GM12878 (cell line): ENCODE measurements around the gene PTTG2. TPM values are rescaled to one million over a fixed set of nuclear protein-coding genes. Genes with fewer than 3 reads are reported as not detected.
"Not testable (repeated sequence)": the region's sequence is repeated elsewhere in the genome, so short reads cannot be mapped to it uniquely, and the experiment has no call there.

Source experiments
- ATAC-seq: fragments of 200-7000 bp; cut with Tn5 transposase; 3 replicates; pipeline ENCODE4 v1.9.1; 2020; ENCODE audit warnings: mild to moderate bottlenecking, moderate library complexity
- BruUV-seq: library from RNA; stranded (reverse); fragments of 400-500 nt; replicated peaks from 2 replicates; lab custom pipeline; 2021; lab: Mats Ljungman, UMichigan
- CTCF ChIA-PET: fragments of 300-600 bp; sonication (Branson Sonifier 250); formaldehyde crosslinking; extraction: SDS; loops from one replicate; lab custom pipeline; 2021; ENCODE audit warnings: inconsistent platforms; lab: Yijun Ruan, JAX
- POLR2A ChIA-PET: fragments of 350-600 bp; formaldehyde crosslinking; extraction: SDS; loops from one replicate; lab custom pipeline; 2021; ENCODE audit warnings: inconsistent platforms; lab: Charles Lee
- RAD21 ChIA-PET: fragments of 300-600 bp; sonication (Branson Sonifier 250); formaldehyde crosslinking; loops from one replicate; lab custom pipeline; 2023; ENCODE audit warnings: antibody characterized with exemption; ENCODE audit not compliant: unreplicated experiment; lab: Charles Lee
- SMC1A ChIA-PET: fragments of 300-600 bp; sonication (Branson Sonifier 250); formaldehyde crosslinking; loops from one replicate; lab custom pipeline; 2023; ENCODE audit not compliant: unreplicated experiment, uncharacterized antibody; lab: Charles Lee
- DNase-seq: peaks from one replicate; pipeline ENCODE4 v3.0.0-alpha.2; 2011; ENCODE audit warnings: low read depth, low spot score
- FAIRE-seq: peaks from 3 replicates; lab custom pipeline; 2011; peaks lifted over from hg19 to GRCh38; lab: Jason Lieb, UNC
- H2AFZ ChIP-seq: 2 replicates; pipeline ENCODE4 v1.6.0; 2011; ENCODE audit warnings: low read depth, low read length, control low read depth; ENCODE audit not compliant: control insufficient read depth
- H3K27ac ChIP-seq: 2 replicates; pipeline ENCODE4 v1.5.1; 2011; ENCODE audit warnings: control low read depth; ENCODE audit not compliant: control insufficient read depth, insufficient read depth
- H3K27me3 ChIP-seq, 2 experiments: replicated peaks in 1 of 2; 2 replicates each; pipeline versions ENCODE4 v1.6.0 to v1.6.1; 2011; ENCODE audit warnings: low read length in 1 of 2; ENCODE audit not compliant: control insufficient read depth in 2 of 2, insufficient read depth in 2 of 2
- H3K36me3 ChIP-seq, 2 experiments: 2 replicates each; pipeline ENCODE4 v1.5.1; 2011; ENCODE audit warnings: low read length in 1 of 2; ENCODE audit not compliant: control insufficient read depth in 2 of 2, insufficient read depth in 2 of 2
- H3K4me1 ChIP-seq: 2 replicates; pipeline ENCODE4 v1.6.1; 2011; ENCODE audit warnings: mild to moderate bottlenecking, low read length, moderate library complexity, mixed read lengths; ENCODE audit not compliant: control insufficient read depth, insufficient read depth
- H3K4me2 ChIP-seq: 2 replicates; pipeline ENCODE4 v1.6.0; 2011; ENCODE audit warnings: control low read depth; ENCODE audit not compliant: control insufficient read depth, insufficient read depth
- H3K4me3 ChIP-seq: fragments of 200-600 bp; sonication (generic); 2 replicates; pipeline ENCODE4 v1.5.1; 2016
- H3K79me2 ChIP-seq: 2 replicates; pipeline ENCODE4 v1.6.0; 2011; ENCODE audit warnings: low read length; ENCODE audit not compliant: control insufficient read depth, insufficient read depth
- H3K9ac ChIP-seq: 2 replicates; pipeline ENCODE4 v1.8.0; 2011; ENCODE audit warnings: low read length, control low read depth, mixed read lengths; ENCODE audit not compliant: control insufficient read depth, insufficient read depth
- H3K9me3 ChIP-seq: replicated peaks from 3 replicates; pipeline ENCODE4 v1.5.1; 2011; ENCODE audit warnings: mild to moderate bottlenecking, low read length; ENCODE audit not compliant: control insufficient read depth, insufficient read depth
- H4K20me1 ChIP-seq: 2 replicates; pipeline ENCODE4 v1.6.0; 2011; ENCODE audit not compliant: control insufficient read depth, insufficient read depth
- ASH2L ChIP-seq: fragments of 300-600, 200-600 bp; sonication (generic); IDR thresholded peaks from 2 replicates; pipeline ENCODE4 v1.6.1; 2017; ENCODE audit warnings: low read depth, mild to moderate bottlenecking, borderline replicate concordance
- BRCA1 ChIP-seq: IDR thresholded peaks from 2 replicates; pipeline ENCODE4 v1.6.1; 2011; ENCODE audit warnings: low read depth, low read length, improper control_type of control experiment
- EZH2 ChIP-seq: IDR thresholded peaks from 2 replicates; pipeline ENCODE4 v1.6.1; 2012; ENCODE audit warnings: low read depth, mild to moderate bottlenecking, control low read depth, inconsistent platforms, low read length, borderline replicate concordance; ENCODE audit not compliant: control insufficient read depth
- FOXM1 ChIP-seq: IDR thresholded peaks from 2 replicates; pipeline ENCODE4 v1.6.1; 2012; ENCODE audit warnings: low read depth, mild to moderate bottlenecking, inconsistent platforms, low read length, moderate library complexity
- IRF4 ChIP-seq: IDR thresholded peaks from 2 replicates; pipeline ENCODE4 v1.6.1; 2011; ENCODE audit warnings: low read depth, low read length
- MTA2 ChIP-seq: fragments of 450-650 bp; IDR thresholded peaks from 2 replicates; pipeline ENCODE4 v1.6.1; 2016; ENCODE audit warnings: low read depth, mild to moderate bottlenecking, moderate library complexity
- POLR2A ChIP-seq: IDR thresholded peaks from 2 replicates; pipeline ENCODE4 v1.6.1; 2011; ENCODE audit warnings: low read depth, mild to moderate bottlenecking, low read length
- POLR2AphosphoS2 ChIP-seq: IDR thresholded peaks from 2 replicates; pipeline ENCODE4 v1.6.1; 2011; ENCODE audit warnings: low read depth, mild to moderate bottlenecking, low read length, improper control_type of control experiment, moderate library complexity
- RB1 ChIP-seq: fragments of 450-650 bp; formaldehyde crosslinking; IDR thresholded peaks from 2 replicates; pipeline ENCODE4 v1.6.1; 2017; ENCODE audit warnings: mild to moderate bottlenecking, borderline replicate concordance
- SMC3 ChIP-seq: IDR thresholded peaks from 2 replicates; pipeline ENCODE4 v1.6.1; 2011; ENCODE audit warnings: low read length, improper control_type of control experiment, borderline replicate concordance
- TBL1XR1 ChIP-seq: IDR thresholded peaks from 2 replicates; pipeline ENCODE4 v1.6.1; 2012; ENCODE audit warnings: low read depth, low read length, improper control_type of control experiment
- ZBED1 ChIP-seq: IDR thresholded peaks from 2 replicates; pipeline ENCODE4 v1.6.1; 2016; ENCODE audit warnings: borderline replicate concordance
- WGBS: methylation state at CpG from one replicate; pipeline ENCODE4 v1.1.6; 2016; ENCODE audit warnings: low lambda C conversion rate; ENCODE audit not compliant: insufficient replicate concordance, insufficient coverage; ENCODE audit errors: missing lambda C conversion rate; 5-methylcytosine and 5-hydroxymethylcytosine counted together
- in situ Hi-C: fragments of 300-500 bp; cut with MboI; formaldehyde crosslinking; loops from 9 replicates; pipeline ENCODE4 v1.14.3; 2018; ENCODE audit warnings: mixed read lengths
- intact Hi-C: fragments of 100-400 bp; cut with micrococcal nuclease; formaldehyde crosslinking; loops from one replicate; pipeline ENCODE4 v1.14.2; 2022; ENCODE audit not compliant: unreplicated experiment
- polyA plus RNA-seq, 11 experiments: library from polyadenylated mRNA; depleted of rRNA in 4 of 11; unstranded in 6 of 11; stranded (reverse) in 5 of 11; fragments of >200 nt; fragmentation: Nextera tagmentation in 4 of 11; fragmentation: Illumina TruSeq in 1 of 11; extraction: Ambion mirVana in 4 of 11; extraction: Trizol in 1 of 11; gene quantifications; 1 replicate in 1 of 11; 2 replicates in 10 of 11; pipeline versions ENCODE4 v1.2.1 to v1.2.3, GENCODE V29; 2011 to 2016; ENCODE audit warnings: inconsistent platforms in 2 of 11, missing spikeins in 2 of 11, low read depth in 1 of 11
- total RNA-seq, 4 experiments: library from RNA; depleted of rRNA in 3 of 4; stranded (reverse); fragments of >200 nt in 3 of 4; fragmentation: Illumina TruSeq in 1 of 4; extraction: Trizol in 1 of 4; gene quantifications; 2 replicates each; pipeline versions ENCODE4 v1.2.1 to v1.2.3, GENCODE V29; 2013 to 2021
- TF ChIP-seq, protein P1 (sequence below): fragments of 450-650 bp; formaldehyde crosslinking; IDR thresholded peaks from 2 replicates; pipeline ENCODE4 v1.4.0; 2022; ENCODE audit warnings: mild to moderate bottlenecking, moderate library complexity

Gene PTTG2
- total and polyA plus RNA-seq, 10 of the 15 experiments (the other 5 are each of a cell fraction or from before 2014, with no cell fraction given), result 0.09 to 0.54 (median 0.39) TPM; not detected in 4

DNA sequence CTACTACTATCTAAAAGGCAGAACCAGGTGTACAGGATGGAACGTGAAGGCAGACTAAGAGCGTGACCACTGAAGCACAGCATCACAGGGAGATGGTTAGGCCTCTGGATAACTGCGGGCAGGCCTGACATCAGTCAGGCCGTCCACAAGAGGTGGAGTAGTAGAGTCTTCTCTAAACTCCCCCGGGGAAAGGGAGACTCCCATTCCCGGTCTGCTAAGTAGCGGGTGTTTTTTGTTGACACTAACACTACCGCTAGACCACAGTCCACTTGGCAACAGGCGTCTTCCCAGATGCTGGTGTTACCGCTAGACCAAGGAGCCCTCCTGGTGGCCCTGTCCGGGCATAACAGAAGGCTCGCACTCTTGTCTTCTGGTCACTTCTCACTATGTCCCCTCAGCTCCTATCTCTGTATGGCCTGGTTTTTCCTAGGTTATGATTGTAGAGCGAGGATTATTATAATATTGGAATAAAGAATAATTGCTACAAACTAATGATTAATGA, 15.2 kb downstream of the PTTG2 start:
- H3K9ac ChIP-seq, POLR2A ChIA-PET, in situ Hi-C loops, H3K27ac ChIP-seq, BruUV-seq, H2AFZ ChIP-seq, H3K27me3 ChIP-seq, ATAC-seq, FAIRE-seq, H3K4me3 ChIP-seq, H3K9me3 ChIP-seq, H3K4me2 ChIP-seq, H3K36me3 ChIP-seq, DNase-seq, H4K20me1 ChIP-seq: not testable (repeated sequence)
- ChIA-PET SMC1A (interaction anchor here (1.1 to 1.8 kb wide), 5 partner anchors 8 to 373 kb away, joined by 3 to 7 read pairs (median 4); no protein-coding TSS in a partner anchor), RAD21 (interaction anchor here (1.1 to 1.9 kb wide), 2 partner anchors 83 to 372 kb away, joined by 3 to 8 read pairs; no protein-coding TSS in a partner anchor), CTCF (interaction anchor here (1.2 to 5.6 kb wide), 4 partner anchors 117 to 373 kb away, joined by 3 to 69 read pairs (median 4); no protein-coding TSS in a partner anchor)
- WGBS, result 97% methylated on average over 12 of the region's 13 CpGs
- peaks cover 18% of the 10 kb centered on the region for H3K4me1 ChIP-seq
- intact Hi-C loops, result loop anchor here (5.0 kb wide), 2 partner anchors 148 to 168 kb away; partner anchors contain the start of gene PGM2
- peaks cover 15% of the 10 kb centered on the region for H3K79me2 ChIP-seq

DNA sequence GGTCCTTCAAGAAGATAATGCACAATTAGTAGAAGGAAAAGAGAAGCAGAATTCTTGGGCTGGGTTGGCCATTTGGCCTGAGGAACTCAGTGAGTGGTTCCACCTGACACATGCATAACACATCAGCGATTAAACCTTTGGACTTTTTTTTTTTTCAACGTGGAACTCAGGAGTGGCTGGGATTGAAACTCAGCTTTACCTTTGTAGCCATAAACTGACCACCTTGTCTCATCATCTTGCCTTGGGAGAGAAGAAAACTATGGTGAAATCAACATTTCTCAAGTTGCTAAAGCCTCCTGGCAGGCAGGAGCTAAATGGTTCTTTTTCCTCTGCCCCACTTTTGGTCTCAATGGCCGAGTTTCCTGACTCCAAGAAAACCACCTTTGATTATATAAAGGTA, 16.3 kb downstream of the PTTG2 start:
- Histone ChIP-seq H3K36me3 (no peaks in the 10 kb centered on the region), H3K27me3 (no peaks in the 10 kb centered on the region), H3K4me1 (peaks cover 21% of the 10 kb centered on the region), H4K20me1 (no peaks in the 10 kb centered on the region), H3K9me3 (no peaks in the 10 kb centered on the region), H3K27ac (no peak overlapping the region), H3K4me3 (peak overlapping the region; percentile 38; the same call in 1 of the 2 replicates), H3K79me2 (peaks cover 16% of the 10 kb centered on the region), H3K9ac (no peak overlapping the region; the same call in 1 of the 2 replicates), H3K4me2 (peak overlapping the region; percentile 63), H2AFZ (peak overlapping the region; percentile 50)
- ChIA-PET SMC1A (interaction anchor here (0.5 to 1.8 kb wide), 9 partner anchors 9 to 374 kb away, joined by 3 to 7 read pairs (median 5); no protein-coding TSS in a partner anchor), CTCF (interaction anchor here (0.8 to 5.6 kb wide), 12 partner anchors 10 to 374 kb away, joined by 3 to 69 read pairs (median 6); partner anchors contain the start of gene PGM2), POLR2A (interaction anchor here (0.7 to 1.8 kb wide), 2 partner anchors 9 to 150 kb away, joined by 3 to 6 read pairs; partner anchors contain the start of gene PGM2), RAD21 (interaction anchor here (0.8 to 2.4 kb wide), 7 partner anchors 54 to 374 kb away, joined by 3 to 15 read pairs (median 4); partner anchors contain the start of gene PGM2)
- intact Hi-C loops (loop anchor here (2.0 to 5.0 kb wide), 3 partner anchors 80 to 169 kb away; partner anchors contain the start of gene PGM2), in situ Hi-C loops (no loop called here)
- no peak for DNase-seq
- WGBS, result 60% methylated on average over 3 of the region's 3 CpGs
- ATAC-seq, result no peak
- no TSS peak for BruUV-seq
- FAIRE-seq, result peak; percentile 68
- TF ChIP-seq POLR2A (no peak), BRCA1 (no peak), MTA2 (no peak), SMC3 (no peak), TBL1XR1 (no peak), IRF4 (no peak), FOXM1 (no peak), EZH2 (no peak), ZBED1 (no peak), POLR2AphosphoS2 (no peak), RB1 (no peak), ASH2L (no peak)
- TF ChIP-seq, protein P1, sequence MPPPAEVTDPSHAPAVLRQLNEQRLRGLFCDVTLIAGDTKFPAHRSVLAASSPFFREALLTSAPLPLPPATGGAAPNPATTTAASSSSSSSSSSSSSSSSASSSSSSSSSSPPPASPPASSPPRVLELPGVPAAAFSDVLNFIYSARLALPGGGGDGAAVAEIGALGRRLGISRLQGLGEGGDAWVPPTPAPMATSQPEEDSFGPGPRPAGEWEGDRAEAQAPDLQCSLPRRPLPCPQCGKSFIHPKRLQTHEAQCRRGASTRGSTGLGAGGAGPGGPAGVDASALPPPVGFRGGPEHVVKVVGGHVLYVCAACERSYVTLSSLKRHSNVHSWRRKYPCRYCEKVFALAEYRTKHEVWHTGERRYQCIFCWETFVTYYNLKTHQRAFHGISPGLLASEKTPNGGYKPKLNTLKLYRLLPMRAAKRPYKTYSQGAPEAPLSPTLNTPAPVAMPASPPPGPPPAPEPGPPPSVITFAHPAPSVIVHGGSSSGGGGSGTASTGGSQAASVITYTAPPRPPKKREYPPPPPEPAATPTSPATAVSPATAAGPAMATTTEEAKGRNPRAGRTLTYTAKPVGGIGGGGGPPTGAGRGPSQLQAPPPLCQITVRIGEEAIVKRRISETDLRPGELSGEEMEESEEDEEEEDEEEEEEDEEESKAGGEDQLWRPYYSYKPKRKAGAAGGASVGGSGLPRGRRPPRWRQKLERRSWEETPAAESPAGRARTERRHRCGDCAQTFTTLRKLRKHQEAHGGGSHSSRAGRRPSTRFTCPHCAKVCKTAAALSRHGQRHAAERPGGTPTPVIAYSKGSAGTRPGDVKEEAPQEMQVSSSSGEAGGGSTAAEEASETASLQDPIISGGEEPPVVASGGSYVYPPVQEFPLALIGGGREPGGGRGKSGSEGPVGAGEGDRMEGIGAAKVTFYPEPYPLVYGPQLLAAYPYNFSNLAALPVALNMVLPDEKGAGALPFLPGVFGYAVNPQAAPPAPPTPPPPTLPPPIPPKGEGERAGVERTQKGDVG (CRISPR knock-in tag), result no peak
